ENCODE results near the gene POMT1. TPM values are rescaled to one million over a fixed set of nuclear protein-coding genes. Genes with fewer than 3 reads are reported as not detected.

Gene POMT1
- total and polyA plus RNA-seq, 2 donors (not counting 3 experiments of a cell fraction or from before 2014, with no cell fraction given) = 44.7 to 53.9 TPM

GRCh38 chr9:131473198-131473885, 29.4 kb upstream of the POMT1 start:
- CTCF ChIA-PET = interaction anchor here (0.7 to 0.8 kb wide), 2 partner anchors 10 to 75 kb away, joined by 3 read pairs; no protein-coding TSS in a partner anchor
- dilution Hi-C loops (cut with MboI; ENCODE audit: extremely low pct_ligation_motif_present, low sequenced_read_pairs) = no loop called here
- no peak overlapping the region for H2AFZ ChIP-seq (ENCODE audit: low read depth, low read length)
- peaks cover 39 to 73% of the 10 kb centered on the region in 2 experiments for H3K36me3 ChIP-seq (ENCODE audit: control insufficient read depth in 2 of 2, extremely low read depth in 1 of 2, insufficient read depth in 2 of 2, low read length in 2 of 2)
- H3K9me1 ChIP-seq (replicated peaks; ENCODE audit: control insufficient read depth, extremely low read depth, insufficient read depth, low read length) = no peaks in the 10 kb centered on the region
- FAIRE-seq (no peak), DNase-seq (ENCODE audit: low read depth, low spot score) (no peak)
- peaks cover 6% of the 10 kb centered on the region for H4K20me1 ChIP-seq (replicated peaks; ENCODE audit: control insufficient read depth, extremely low read depth, insufficient read depth, low read length)
- H3K27me3 ChIP-seq (ENCODE audit: control insufficient read depth in 2 of 2, insufficient read depth in 2 of 2, low read length in 2 of 2) = no peaks in the 10 kb centered on the region
- no peak overlapping the region for H3K9ac ChIP-seq (replicated peaks; ENCODE audit: extremely low read depth, insufficient read depth, low read length)
- H3K9me3 ChIP-seq (replicated peaks; ENCODE audit: control insufficient read depth, insufficient read depth, low read length) = no peaks in the 10 kb centered on the region
- no peak overlapping the region for H3K4me3 ChIP-seq (replicated peaks in 1 of 3; ENCODE audit: insufficient read depth in 1 of 3, low read depth in 1 of 3, low read length in 3 of 3)
- POLR2A ChIA-PET = no interaction called here
- H3K4me1 ChIP-seq (ENCODE audit: control insufficient read depth, extremely low read depth, insufficient read depth, low read length) = no peaks in the 10 kb centered on the region
- no peak overlapping the region for H3K27ac ChIP-seq (ENCODE audit: insufficient read depth, low read depth, low read length)
- intact Hi-C loops (cut with micrococcal nuclease) = no loop called here
- TF ChIP-seq POLR2AphosphoS5 (IDR thresholded peaks at IDR 0.05; ENCODE audit: insufficient read depth, low read depth, low read length) (no peak), FOS (IDR thresholded peaks at IDR 0.05; ENCODE audit: borderline replicate concordance, insufficient read depth, low read length) (no peak), EZH2 (IDR thresholded peaks at IDR 0.05; ENCODE audit: borderline replicate concordance, low read depth, low read length, severe bottlenecking) (no peak), MYC (IDR thresholded peaks at IDR 0.05; ENCODE audit: low read depth, low read length) (no peak), JUN (IDR thresholded peaks at IDR 0.05; ENCODE audit: borderline replicate concordance, insufficient read depth, insufficient read length, low read depth) (no peak), POLR2A (IDR thresholded peaks at IDR 0.05; ENCODE audit: low read depth, low read length) (no peak), GATA2 (IDR thresholded peaks at IDR 0.05; ENCODE audit: insufficient read depth, insufficient read length, low read depth, low read length) (no peak)
- TF ChIP-seq, protein P1, sequence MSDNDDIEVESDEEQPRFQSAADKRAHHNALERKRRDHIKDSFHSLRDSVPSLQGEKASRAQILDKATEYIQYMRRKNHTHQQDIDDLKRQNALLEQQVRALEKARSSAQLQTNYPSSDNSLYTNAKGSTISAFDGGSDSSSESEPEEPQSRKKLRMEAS (IDR thresholded peaks at IDR 0.05; ENCODE audit: insufficient read depth, insufficient read length) = no peak
- TF ChIP-seq, protein P2, sequence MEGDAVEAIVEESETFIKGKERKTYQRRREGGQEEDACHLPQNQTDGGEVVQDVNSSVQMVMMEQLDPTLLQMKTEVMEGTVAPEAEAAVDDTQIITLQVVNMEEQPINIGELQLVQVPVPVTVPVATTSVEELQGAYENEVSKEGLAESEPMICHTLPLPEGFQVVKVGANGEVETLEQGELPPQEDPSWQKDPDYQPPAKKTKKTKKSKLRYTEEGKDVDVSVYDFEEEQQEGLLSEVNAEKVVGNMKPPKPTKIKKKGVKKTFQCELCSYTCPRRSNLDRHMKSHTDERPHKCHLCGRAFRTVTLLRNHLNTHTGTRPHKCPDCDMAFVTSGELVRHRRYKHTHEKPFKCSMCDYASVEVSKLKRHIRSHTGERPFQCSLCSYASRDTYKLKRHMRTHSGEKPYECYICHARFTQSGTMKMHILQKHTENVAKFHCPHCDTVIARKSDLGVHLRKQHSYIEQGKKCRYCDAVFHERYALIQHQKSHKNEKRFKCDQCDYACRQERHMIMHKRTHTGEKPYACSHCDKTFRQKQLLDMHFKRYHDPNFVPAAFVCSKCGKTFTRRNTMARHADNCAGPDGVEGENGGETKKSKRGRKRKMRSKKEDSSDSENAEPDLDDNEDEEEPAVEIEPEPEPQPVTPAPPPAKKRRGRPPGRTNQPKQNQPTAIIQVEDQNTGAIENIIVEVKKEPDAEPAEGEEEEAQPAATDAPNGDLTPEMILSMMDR (IDR thresholded peaks at IDR 0.05; ENCODE audit: extremely low read depth in 1 of 2, insufficient read depth in 1 of 2, low read depth in 1 of 2, low read length in 2 of 2) = no peak
- peaks cover 42% of the 10 kb centered on the region for H3K79me2 ChIP-seq (ENCODE audit: control insufficient read depth, insufficient read depth, low read length)
- H3K4me2 ChIP-seq (ENCODE audit: insufficient read depth, low read length) = no peak overlapping the region
- no TSS peak for BruUV-seq (replicated peaks)
